ENCODE measurements around the gene ARHGAP27.
"Not testable (repeated sequence)": the region's sequence is repeated elsewhere in the genome, so short reads cannot be mapped to it uniquely, and the experiment has no call there.

The ARHGAP27 gene

DNA sequence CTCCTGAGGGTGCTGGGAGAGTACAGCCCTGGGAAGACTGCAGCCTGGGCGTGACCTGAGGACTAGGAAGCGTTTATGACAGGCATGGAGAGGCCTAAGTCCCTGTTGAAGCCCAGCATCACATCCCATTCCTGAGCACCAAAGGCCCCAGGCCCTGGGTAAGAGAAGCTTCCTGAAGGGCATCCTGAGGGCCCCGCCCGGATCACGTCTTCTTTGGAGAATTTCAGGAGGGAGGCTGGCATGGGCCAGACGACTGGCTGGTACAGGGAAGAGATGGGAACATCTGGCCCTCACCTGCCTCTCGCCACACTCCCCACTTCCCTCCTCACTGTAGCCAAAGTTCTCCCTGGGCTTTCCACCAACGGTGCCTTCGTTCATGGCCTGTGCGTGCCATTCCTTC, 11.6 kb upstream of the ARHGAP27 start:
- not testable (repeated sequence) for H3K27me3 ChIP-seq (ENCODE audit: control insufficient read depth, insufficient read depth, low read length); H3K4me3 ChIP-seq (ENCODE audit: low read length); H3K4me1 ChIP-seq (ENCODE audit: control insufficient read depth, insufficient read depth, low read length); H3K36me3 ChIP-seq (ENCODE audit: control insufficient read depth, insufficient read depth, low read length); H3K9ac ChIP-seq (ENCODE audit: low read length); H3K27ac ChIP-seq (ENCODE audit: low read depth, low read length)

DNA sequence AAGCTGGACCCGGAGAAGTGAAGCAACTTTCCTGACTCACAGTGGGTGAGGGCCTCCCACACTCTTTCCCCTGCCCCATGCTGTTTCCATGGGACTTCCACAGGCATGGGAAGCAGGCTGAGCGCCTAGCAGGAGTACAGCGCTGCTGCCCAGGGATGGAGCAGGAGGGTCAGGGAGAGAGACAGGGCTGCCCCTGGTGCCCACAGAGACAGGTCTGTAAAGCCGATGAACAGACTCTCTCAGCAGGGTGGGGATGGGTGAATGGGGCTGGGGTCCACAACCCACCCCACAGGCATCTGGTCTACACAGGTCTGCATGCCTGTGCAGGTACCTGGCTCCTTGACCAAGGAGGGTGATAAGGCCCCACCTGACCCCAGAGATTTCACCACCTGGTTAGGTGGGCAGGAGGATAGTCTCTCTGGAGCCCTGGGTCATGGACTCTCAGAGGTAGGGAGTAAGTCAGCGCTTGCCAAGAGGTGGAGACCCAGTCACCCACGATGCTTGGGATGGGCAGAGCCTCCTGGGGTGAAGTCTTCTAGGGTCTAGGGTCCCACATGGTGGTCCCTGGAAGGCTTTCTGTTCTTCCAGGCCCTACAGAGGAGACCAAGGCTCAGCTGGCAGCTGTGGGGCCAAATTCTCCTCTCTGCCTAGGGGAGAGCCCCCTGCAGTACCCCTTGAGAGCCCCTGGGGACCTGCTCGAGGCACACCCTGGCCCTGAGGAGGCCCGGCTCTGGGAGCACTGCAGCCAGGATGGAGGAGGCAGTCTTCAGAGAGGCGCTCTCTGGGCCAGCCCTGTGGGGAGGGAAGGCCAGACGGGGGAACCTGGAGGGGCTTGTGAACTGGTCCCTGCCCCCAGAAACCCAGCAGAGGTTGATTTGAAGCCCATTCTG, 10.9 kb upstream of the ARHGAP27 start:
- not testable (repeated sequence) for H3K27ac ChIP-seq (ENCODE audit: low read depth, low read length); H3K27me3 ChIP-seq (ENCODE audit: control insufficient read depth, insufficient read depth, low read length); H3K4me3 ChIP-seq (ENCODE audit: low read length); H3K36me3 ChIP-seq (ENCODE audit: control insufficient read depth, insufficient read depth, low read length); H3K9ac ChIP-seq (ENCODE audit: low read length); H3K4me1 ChIP-seq (ENCODE audit: control insufficient read depth, insufficient read depth, low read length)

DNA sequence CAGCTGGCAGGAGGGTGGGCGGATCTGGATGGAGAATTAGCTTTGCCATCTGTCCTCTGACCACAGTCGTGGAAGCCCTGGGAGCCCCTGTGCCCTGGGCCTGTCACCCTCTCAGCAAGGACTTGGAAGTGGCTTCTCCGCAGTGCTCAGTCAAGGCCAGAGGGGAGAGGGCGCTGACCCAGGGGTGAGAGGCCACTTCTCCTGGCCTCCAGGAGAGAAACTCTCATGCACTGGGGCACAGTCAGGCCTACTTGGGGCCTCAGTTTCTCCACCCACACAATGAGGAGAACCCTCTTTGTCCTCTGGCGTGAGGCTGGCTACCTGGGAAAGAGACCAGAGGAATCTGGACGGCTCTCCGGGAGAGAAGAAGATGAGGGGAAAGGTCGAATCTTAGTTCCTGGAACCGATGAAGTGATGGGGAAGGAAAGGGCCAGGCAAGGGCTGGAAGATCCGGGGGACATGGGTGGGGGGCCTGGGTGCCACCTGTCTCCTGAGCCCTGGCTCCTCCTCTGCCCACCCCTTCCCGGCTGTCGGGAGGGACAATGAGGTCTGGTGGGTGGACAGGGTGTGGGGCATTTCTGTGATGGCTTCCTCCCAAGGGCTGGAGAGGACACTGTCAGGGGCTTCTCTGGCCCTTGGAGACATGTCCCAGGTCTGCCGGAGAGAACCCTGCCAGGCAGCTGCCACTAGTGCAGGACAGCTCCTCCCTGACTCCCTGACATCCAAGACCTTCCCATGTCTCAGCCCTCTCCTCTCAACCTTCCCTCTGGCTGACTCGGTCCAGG, 9.0 kb upstream of the ARHGAP27 start:
- Histone ChIP-seq H3K36me3 (ENCODE audit: control insufficient read depth, insufficient read depth, low read length) (peaks cover 4% of the 10 kb centered on the region), H3K4me1 (ENCODE audit: control insufficient read depth, insufficient read depth, low read length) (peaks cover 2% of the 10 kb centered on the region), H3K27ac (ENCODE audit: low read depth, low read length) (no peak overlapping the region), H3K4me3 (ENCODE audit: low read length) (no peak overlapping the region), H3K9ac (ENCODE audit: low read length) (no peak overlapping the region), H3K27me3 (ENCODE audit: control insufficient read depth, insufficient read depth, low read length) (no peaks in the 10 kb centered on the region)

DNA sequence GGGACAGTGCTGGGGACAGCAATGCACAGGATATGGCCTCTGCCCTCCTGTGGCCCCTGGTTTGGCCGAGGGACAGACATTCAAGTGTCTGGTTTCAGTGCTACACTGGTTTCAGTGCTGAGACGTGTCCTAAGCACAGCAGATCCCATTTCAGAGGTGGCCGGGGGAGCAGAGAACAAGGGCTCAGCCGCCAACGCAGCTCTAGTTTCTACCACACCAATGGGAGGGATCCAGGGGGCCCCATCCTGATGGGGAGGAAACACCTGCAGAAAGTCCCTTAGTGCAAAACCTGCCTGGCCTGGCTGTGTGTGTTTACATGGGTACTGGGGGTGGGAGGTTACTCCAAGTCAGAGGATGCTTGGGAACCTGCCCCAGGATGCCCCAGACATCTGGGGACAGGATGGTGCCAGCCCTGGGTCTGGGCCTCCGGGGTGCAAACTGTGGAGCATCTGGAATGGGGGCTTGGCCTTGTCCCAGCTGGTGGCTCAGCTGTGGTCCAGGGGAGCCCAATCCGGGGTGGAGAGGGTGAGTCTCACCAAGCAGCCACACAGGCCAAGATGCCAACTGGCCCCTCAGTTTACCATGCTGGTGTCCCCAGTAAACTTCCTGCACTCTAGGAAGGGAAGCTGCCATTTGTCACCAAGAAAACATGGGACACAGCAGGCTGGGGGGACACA, 8.3 kb upstream of the ARHGAP27 start:
- not testable (repeated sequence) for H3K9ac ChIP-seq (ENCODE audit: low read length); H3K4me3 ChIP-seq (ENCODE audit: low read length); H3K27ac ChIP-seq (ENCODE audit: low read depth, low read length); H3K4me1 ChIP-seq (ENCODE audit: control insufficient read depth, insufficient read depth, low read length); H3K36me3 ChIP-seq (ENCODE audit: control insufficient read depth, insufficient read depth, low read length); H3K27me3 ChIP-seq (ENCODE audit: control insufficient read depth, insufficient read depth, low read length)

DNA sequence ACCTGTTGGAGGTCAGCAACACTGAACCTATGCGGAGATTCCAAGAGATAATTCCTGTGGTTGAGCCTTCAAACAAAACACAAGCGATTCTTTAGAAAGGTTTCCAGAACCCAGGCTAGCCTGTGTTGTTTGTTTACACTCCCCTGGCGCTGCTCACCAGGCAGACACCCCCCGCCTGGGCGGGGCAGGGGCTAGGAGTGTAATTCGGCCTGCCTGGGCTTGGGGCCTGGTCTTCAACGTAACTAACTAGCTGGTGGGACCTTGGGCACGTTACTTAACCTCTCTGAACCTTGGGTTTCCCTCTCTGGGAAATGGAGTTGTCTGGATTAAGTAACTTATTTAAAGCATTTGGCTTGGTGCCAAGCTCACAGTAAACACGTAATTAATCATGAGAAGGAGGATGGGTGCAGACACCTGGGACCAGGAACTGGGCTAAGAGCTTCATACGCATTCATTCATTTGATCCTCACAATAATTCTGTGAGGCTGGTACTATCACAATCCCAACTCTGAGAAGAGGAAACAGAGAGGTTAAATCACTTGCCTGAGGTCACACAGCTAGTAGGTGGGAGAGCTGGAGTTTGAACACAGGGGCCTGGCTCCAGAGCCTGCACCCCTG, 7.6 kb upstream of the ARHGAP27 start:
- Histone ChIP-seq H3K27me3 (ENCODE audit: control insufficient read depth, insufficient read depth, low read length) (no peaks in the 10 kb centered on the region), H3K27ac (ENCODE audit: low read depth, low read length) (no peak overlapping the region), H3K4me1 (ENCODE audit: control insufficient read depth, insufficient read depth, low read length) (peaks cover 2% of the 10 kb centered on the region), H3K4me3 (ENCODE audit: low read length) (no peak overlapping the region), H3K36me3 (ENCODE audit: control insufficient read depth, insufficient read depth, low read length) (peaks cover 10% of the 10 kb centered on the region), H3K9ac (ENCODE audit: low read length) (no peak overlapping the region)

DNA sequence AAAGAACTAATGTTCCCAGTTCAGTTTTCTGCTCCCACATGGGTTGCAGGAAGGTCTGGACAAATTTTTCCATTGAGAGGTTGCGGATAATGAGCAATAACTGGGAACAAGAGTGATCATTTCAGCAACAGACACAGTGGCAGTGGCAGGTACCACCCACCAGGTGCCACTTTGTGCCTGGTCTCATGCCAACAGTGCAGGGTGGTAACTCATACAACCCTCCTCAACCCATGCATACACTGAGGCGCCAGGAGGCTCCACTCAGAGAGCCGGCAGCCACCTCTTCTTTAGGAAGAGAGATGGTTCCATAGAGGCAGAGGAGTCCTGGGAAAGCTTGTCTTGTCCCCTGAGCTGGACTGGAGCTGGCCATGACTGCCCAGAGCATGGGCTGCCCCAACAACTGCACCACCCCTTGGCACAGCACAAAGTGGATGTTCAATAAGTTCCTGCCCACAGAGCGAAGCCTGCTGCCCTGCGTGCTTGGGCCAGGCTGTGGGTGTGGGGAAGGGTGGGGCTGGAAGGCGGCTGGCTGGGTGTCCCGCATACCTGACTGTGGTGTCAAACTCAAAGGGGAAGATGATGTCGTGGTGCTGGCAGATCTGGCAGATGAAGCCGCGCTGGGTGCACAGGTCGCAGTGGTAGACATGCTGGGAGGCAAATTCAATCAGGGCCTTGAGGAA, 6.4 kb upstream of the ARHGAP27 start:
- Histone ChIP-seq H3K27ac (ENCODE audit: low read depth, low read length) (no peak overlapping the region), H3K36me3 (ENCODE audit: control insufficient read depth, insufficient read depth, low read length) (peaks cover 10% of the 10 kb centered on the region), H3K9ac (ENCODE audit: low read length) (no peak overlapping the region), H3K27me3 (ENCODE audit: control insufficient read depth, insufficient read depth, low read length) (no peaks in the 10 kb centered on the region), H3K4me1 (ENCODE audit: control insufficient read depth, insufficient read depth, low read length) (peaks cover 2% of the 10 kb centered on the region), H3K4me3 (ENCODE audit: low read length) (no peak overlapping the region)

DNA sequence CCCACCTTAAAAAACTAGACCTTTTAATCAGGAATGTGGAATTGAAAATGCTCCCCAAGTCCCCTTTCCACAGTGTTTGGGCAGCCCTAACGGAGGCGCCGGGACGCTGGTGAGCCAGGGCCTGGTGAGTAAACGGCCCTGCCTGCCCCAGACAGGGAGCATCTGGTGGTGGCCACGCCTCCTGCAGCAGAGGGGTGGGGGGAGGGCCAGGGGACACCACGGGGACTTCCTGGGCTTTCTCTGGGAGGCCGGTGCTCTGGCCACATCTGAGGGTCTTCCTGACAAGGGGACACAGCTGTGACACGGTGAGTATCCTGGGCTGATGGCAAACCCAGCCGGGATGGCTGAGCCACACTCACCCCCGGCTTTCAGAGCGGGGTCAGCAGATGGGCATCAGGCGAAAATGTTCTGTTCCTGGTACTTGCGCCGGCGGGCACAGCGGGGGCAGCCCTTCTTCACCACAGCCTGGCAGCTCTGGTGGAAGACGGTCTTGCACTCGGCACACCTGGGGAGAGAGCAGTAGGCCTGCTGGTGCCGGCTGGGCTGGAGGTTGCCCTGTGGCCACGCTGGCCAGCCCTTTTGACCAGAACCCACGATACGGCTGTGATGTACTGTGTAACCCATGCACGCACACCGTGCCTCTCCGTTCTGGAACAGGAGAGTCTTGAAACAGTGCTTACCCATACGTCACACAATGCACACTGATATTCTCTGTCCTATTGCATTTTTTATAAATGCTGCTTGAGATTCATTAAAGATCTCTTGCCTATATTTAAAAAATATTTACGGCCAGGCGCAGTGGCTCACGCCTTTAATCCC, 5.0 kb upstream of the ARHGAP27 start:
- H3K9ac ChIP-seq (ENCODE audit: low read length) = no peak overlapping the region
- no peak overlapping the region for H3K4me3 ChIP-seq (ENCODE audit: low read length)
- no peaks in the 10 kb centered on the region for H3K27me3 ChIP-seq (ENCODE audit: control insufficient read depth, insufficient read depth, low read length)
- H3K27ac ChIP-seq (ENCODE audit: low read depth, low read length) = no peak overlapping the region
- H3K36me3 ChIP-seq (ENCODE audit: control insufficient read depth, insufficient read depth, low read length) = peaks cover 10% of the 10 kb centered on the region
- peaks cover 2% of the 10 kb centered on the region for H3K4me1 ChIP-seq (ENCODE audit: control insufficient read depth, insufficient read depth, low read length)

DNA sequence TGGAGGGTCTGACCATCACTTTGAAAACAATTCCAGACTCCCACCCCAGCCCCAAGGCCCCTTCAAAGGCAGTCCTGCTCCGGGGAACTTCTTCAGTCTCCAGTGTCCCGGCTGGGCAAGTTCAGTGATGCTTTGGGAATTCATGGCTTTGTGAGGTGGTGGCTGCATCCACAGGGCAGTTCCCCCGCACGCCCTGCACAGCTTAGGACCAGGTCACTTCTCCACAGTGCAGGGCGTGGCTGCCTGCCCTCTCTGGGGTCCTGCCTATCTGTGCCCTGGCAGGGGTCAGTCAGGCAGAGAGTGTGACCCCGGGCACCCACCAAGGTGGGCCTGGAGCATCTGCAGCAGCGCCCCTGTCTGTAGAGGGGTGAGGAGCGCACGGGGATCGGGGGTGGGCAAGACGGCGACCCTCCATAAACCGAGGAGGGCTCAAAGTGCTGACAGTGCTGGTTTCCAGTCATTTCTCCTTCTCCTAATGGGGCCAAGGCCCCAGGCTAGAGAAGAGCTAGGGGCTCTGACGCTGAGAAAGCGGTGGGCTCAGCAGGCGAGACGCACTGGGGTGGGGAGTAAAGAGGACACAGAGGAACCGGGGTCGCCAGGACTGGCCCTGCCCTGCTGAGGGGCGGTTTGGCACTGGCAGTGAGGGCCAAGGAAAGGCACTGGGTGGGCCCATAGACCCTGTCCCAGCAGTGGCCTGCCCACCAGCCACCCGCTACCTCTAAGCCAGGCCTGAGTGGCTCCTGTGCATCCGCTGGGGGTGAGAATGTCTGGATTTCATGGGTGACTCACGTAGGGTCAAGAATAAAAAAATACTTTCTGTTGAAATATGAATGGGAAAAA, 4.2 kb upstream of the ARHGAP27 start:
- H3K27me3 ChIP-seq (ENCODE audit: control insufficient read depth, insufficient read depth, low read length) = no peaks in the 10 kb centered on the region
- peaks cover 2% of the 10 kb centered on the region for H3K4me1 ChIP-seq (ENCODE audit: control insufficient read depth, insufficient read depth, low read length)
- no peak overlapping the region for H3K4me3 ChIP-seq (ENCODE audit: low read length)
- H3K9ac ChIP-seq (ENCODE audit: low read length) = no peak overlapping the region
- peaks cover 10% of the 10 kb centered on the region for H3K36me3 ChIP-seq (ENCODE audit: control insufficient read depth, insufficient read depth, low read length)
- no peak overlapping the region for H3K27ac ChIP-seq (ENCODE audit: low read depth, low read length)

DNA sequence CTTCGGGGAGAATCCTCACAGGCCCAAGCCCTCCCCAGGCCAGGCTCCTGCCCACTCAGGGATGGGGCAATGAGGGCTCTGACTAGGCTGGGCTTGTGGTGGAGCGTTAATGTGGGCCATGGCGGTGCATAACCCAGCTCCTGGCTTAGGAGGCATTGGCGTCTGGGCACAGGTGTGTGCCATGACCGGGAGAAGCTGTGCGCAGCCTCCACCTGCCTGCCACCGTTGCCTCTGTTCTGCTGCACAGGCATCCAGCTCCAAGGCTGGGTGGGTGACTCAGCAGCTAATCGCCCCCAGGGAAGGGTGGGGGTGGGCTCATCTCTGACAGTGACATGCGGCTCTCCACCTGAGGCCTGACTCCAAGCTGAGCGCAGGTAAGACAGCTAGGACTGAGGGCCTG, 3.5 kb upstream of the ARHGAP27 start:
- Histone ChIP-seq H3K27ac (ENCODE audit: low read depth, low read length) (no peak overlapping the region), H3K36me3 (ENCODE audit: control insufficient read depth, insufficient read depth, low read length) (peaks cover 10% of the 10 kb centered on the region)

DNA sequence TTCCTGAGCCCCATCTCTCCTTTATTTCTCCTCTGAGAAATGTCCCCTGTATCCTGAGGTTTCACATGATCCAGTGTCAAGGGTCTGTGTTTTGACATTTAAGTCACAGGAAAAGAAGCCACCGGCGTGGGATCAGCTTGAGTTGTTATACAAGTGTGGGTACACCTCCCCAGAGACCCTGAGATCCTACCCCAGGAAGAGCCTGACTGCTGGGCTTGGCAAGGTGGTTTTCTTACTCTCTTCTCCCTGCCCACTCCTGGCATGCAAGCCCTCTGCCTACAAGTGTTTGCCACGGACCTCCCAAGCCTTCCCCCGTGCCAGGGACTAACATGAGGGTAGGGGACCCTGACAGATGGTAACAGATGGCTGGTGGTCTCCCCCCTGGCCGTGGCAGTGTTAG, 2.8 kb upstream of the ARHGAP27 start:
- peaks cover 10% of the 10 kb centered on the region for H3K36me3 ChIP-seq (ENCODE audit: control insufficient read depth, insufficient read depth, low read length)
- H3K4me3 ChIP-seq (ENCODE audit: low read length) = no peak overlapping the region
- no peak overlapping the region for H3K9ac ChIP-seq (ENCODE audit: low read length)
- peaks cover 4% of the 10 kb centered on the region for H3K4me1 ChIP-seq (ENCODE audit: control insufficient read depth, insufficient read depth, low read length)
- peaks cover 9% of the 10 kb centered on the region for H3K27me3 ChIP-seq (ENCODE audit: control insufficient read depth, insufficient read depth, low read length)
- no peak overlapping the region for H3K27ac ChIP-seq (ENCODE audit: low read depth, low read length)

More for the DNA sequence above, 3.5 kb upstream of the ARHGAP27 start:
- Histone ChIP-seq H3K4me1 (ENCODE audit: control insufficient read depth, insufficient read depth, low read length) (peaks cover 4% of the 10 kb centered on the region), H3K4me3 (ENCODE audit: low read length) (no peak overlapping the region), H3K27me3 (ENCODE audit: control insufficient read depth, insufficient read depth, low read length) (peaks cover 5% of the 10 kb centered on the region), H3K9ac (ENCODE audit: low read length) (no peak overlapping the region)

DNA sequence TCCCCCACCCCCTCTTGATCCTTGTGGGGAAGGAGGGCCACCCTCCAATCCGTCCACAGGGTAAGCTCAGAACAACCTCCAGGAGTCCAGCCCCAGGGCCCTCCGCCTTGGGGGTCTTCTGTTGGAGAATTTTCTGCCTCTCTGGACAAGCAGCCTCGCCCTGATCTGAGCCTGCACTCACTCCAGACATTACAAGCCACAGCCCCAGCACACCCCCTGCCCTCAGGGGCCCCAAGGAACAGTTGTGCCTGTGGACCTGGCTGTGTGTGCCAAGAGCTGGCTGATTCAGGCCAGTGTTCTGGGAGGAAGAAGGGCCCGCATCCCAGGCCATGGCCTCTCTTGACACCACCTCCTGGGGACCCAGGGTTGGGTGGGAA, 477 bp upstream of the ARHGAP27 start:
- Histone ChIP-seq H3K27ac (ENCODE audit: low read depth, low read length) (no peak overlapping the region), H3K36me3 (ENCODE audit: control insufficient read depth, insufficient read depth, low read length) (peaks cover 13% of the 10 kb centered on the region), H3K4me1 (ENCODE audit: control insufficient read depth, insufficient read depth, low read length) (peaks cover 3% of the 10 kb centered on the region), H3K27me3 (ENCODE audit: control insufficient read depth, insufficient read depth, low read length) (peaks cover 18% of the 10 kb centered on the region), H3K4me3 (ENCODE audit: low read length) (no peak overlapping the region), H3K9ac (ENCODE audit: low read length) (no peak overlapping the region)
